ENCODE results near the gene ACAD10. TPM values are rescaled to one million over a fixed set of nuclear protein-coding genes. Genes with fewer than 3 reads are reported as not detected.
A peak's percentile ranks its signal among the peaks of the same experiment; 100 is the strongest.

Gene ACAD10
- total RNA-seq = 33.3 and 45.1 TPM in 2 replicates

DNA sequence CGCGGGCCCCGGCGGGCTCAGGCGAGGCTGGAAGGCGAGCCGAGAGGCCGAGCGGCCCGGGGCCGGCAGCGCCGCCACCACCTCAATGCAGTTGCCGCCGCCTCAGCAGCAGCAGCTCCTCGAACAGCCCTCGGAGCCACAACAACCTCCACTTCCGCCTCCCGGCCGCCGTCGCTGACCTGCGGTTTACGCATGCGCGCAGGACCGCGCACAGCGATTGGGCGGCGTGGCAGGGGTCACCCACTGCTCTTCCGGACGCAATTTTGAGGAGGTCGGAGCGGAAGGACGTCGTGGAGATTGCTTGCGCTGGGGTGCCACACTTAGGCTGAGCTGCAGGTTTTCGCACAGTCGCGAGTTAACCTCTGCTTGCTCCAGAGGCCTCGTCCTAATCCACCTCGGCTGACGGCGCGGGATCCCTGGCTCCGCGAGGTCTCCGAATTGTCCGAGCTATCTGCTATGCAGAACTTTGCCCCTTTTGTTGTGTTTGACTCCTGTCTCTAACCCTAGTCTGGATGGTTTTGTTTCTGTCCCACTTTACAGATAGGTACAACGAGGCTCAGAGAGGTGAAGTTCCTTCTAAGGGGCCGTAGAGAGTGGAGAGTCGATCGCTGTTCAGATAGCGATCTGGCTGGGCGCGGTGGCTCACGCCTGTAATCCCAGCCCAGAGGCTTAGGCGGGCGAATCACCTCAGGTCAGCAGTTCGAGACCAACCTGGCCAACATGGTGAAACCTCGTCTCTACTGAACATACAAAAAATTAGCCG is at the start of gene ACAD10, which contains the start of gene BRAP:
TSS of gene ACAD10 (plus strand) at position 243 of the 763 bp plus-strand sequence. CDS start 6,657 bp downstream, outside the sequence.
TSS of gene BRAP (minus strand) at position 146 of the 763 bp plus-strand sequence. CDS start 164 bp downstream, outside the sequence.
- Mint-ChIP-seq H3K36me3 (ENCODE audit: low read depth) (peaks cover 35% of the 10 kb centered on the region), H3K4me1 (peaks cover 41% of the 10 kb centered on the region), H3K27ac (peak within 1 kb of the TSS; percentile 95), H3K4me3 (peak within 1 kb of the TSS; percentile 93), H3K27me3 (no peaks in the 10 kb centered on the region), H3K9me3 (no peaks in the 10 kb centered on the region)
- CTCF ChIA-PET = interaction anchor here (0.8 to 1.1 kb wide), 2 partner anchors 127 to 289 kb away, joined by 4 to 5 read pairs; no protein-coding TSS in a partner anchor
- TF ChIP-seq, protein P1, sequence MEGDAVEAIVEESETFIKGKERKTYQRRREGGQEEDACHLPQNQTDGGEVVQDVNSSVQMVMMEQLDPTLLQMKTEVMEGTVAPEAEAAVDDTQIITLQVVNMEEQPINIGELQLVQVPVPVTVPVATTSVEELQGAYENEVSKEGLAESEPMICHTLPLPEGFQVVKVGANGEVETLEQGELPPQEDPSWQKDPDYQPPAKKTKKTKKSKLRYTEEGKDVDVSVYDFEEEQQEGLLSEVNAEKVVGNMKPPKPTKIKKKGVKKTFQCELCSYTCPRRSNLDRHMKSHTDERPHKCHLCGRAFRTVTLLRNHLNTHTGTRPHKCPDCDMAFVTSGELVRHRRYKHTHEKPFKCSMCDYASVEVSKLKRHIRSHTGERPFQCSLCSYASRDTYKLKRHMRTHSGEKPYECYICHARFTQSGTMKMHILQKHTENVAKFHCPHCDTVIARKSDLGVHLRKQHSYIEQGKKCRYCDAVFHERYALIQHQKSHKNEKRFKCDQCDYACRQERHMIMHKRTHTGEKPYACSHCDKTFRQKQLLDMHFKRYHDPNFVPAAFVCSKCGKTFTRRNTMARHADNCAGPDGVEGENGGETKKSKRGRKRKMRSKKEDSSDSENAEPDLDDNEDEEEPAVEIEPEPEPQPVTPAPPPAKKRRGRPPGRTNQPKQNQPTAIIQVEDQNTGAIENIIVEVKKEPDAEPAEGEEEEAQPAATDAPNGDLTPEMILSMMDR (IDR thresholded peaks at IDR 0.05) = no peak
- DNase-seq = peak; percentile 95
- intact Hi-C loops (cut with micrococcal nuclease) = loop anchor here (1.0 to 10.0 kb wide), 7 partner anchors 79 to 731 kb away; partner anchors contain the start of genes ALDH2, ATXN2, HECTD4 and MAPKAPK5
- POLR2A ChIA-PET = interaction anchor here (0.5 to 3.1 kb wide), 22 partner anchors 12 to 1606 kb away, joined by 3 to 20 read pairs (median 4); partner anchors contain the start of genes ARPC3, ATXN2, ERP29 and FAM216A
- ATAC-seq (ENCODE audit: low read depth) = peak; percentile 95

DNA sequence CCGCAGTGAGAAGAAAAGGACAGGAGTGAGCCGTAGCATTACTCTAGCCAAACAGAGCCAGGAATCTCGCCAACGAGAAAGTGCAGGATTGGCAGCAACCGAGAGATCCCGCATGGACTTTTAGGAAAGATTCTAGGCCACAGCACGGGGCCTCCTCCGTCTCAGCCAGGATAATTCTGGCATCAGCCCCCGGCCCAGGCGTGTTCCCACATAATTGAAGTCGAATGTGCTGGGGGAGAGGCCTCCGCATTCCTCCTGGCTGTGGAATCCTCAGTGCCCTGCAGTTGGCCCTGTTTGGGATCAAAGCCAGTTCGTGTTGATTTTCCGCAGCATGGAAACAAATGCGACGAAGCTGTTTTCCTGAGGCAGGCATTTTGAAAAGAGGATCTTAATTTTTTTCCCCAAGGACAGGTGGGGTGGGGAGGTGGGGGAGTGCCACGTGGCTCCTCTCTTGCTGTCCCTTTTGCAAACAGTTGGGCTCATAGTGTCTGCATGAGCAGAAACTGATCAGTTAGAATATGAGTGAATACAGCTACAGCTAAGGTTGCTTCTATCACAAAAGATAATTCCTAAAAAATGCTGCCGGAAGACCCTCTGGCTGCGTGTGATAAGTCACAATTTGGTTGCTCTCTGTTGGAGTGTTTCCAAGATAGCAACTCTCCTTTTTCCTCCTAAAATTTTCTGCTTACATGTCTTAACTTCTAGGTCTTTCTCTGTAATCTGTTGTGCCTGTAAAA is 49.5 kb upstream of the ACAD10 start:
- H3K9me3 Mint-ChIP-seq = no peaks in the 10 kb centered on the region
- peaks cover 3% of the 10 kb centered on the region for H3K4me1 Mint-ChIP-seq
- H3K4me3 Mint-ChIP-seq = no peak overlapping the region
- H3K36me3 Mint-ChIP-seq (ENCODE audit: low read depth) = peaks cover 12% of the 10 kb centered on the region
- H3K27ac Mint-ChIP-seq = no peak overlapping the region
- POLR2A ChIA-PET = no interaction called here
- TF ChIP-seq, protein P1 (IDR thresholded peaks at IDR 0.05) = no peak
- no peaks in the 10 kb centered on the region for H3K27me3 Mint-ChIP-seq
- DNase-seq (no peak), ATAC-seq (ENCODE audit: low read depth) (no peak)
- intact Hi-C loops (cut with micrococcal nuclease) = no loop called here
- CTCF ChIA-PET = no interaction called here

DNA sequence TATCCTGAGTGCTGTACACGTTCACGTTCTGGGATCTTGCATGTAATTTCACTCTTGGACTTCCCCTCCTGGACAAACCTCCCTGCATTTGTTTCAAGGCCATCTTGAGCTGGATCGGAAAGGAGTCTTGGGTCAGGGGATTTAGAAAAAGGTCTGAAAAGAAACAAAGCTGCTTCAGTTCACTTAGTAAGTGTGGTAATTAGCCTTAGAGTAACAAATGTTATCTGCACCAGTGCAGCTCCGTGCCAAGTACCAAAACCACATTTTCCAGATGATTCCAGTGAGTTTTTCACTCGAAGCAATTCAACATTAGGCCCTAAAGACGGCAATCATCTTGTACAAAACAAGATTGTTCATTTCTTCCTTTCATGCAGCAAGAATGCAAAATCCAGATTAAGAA is 47.3 kb upstream of the ACAD10 start:
- Mint-ChIP-seq H3K27ac (no peak overlapping the region), H3K27me3 (no peaks in the 10 kb centered on the region), H3K4me3 (no peak overlapping the region), H3K9me3 (no peaks in the 10 kb centered on the region), H3K36me3 (ENCODE audit: low read depth) (peaks cover 28% of the 10 kb centered on the region), H3K4me1 (peaks cover 3% of the 10 kb centered on the region)
- intact Hi-C loops (cut with micrococcal nuclease) = no loop called here
- ChIA-PET CTCF (no interaction called here), POLR2A (no interaction called here)
- TF ChIP-seq, protein P1 (IDR thresholded peaks at IDR 0.05) = no peak
- DNase-seq (no peak), ATAC-seq (ENCODE audit: low read depth) (no peak)

DNA sequence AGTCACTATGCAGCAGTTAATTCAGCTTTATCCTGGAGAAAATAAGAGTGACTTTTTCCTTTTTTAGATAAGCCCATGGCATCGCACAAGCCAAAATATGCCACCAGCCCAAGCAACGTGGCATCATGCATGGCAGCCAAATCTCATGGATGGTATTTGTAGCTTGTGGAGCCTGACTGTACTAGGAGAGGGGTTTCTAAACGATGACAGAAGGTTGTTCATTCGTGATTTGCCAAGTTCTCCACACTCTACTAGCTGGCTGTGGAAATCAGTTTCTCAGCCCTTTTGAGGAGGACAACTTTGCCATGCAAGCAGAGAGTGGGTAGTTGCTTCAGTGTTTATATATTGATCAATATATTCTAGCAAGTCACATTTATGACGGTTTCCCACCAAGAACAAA is 45.3 kb upstream of the ACAD10 start:
- Mint-ChIP-seq H3K4me1 (peaks cover 2% of the 10 kb centered on the region), H3K27me3 (no peaks in the 10 kb centered on the region), H3K4me3 (no peak overlapping the region), H3K36me3 (ENCODE audit: low read depth) (peaks cover 45% of the 10 kb centered on the region), H3K9me3 (no peaks in the 10 kb centered on the region), H3K27ac (no peak overlapping the region)
- TF ChIP-seq, protein P1 (IDR thresholded peaks at IDR 0.05) = no peak
- POLR2A ChIA-PET = no interaction called here
- DNase-seq (no peak), ATAC-seq (ENCODE audit: low read depth) (no peak)
- intact Hi-C loops (cut with micrococcal nuclease) = no loop called here
- CTCF ChIA-PET = no interaction called here

Measured in activated B cell treated with CpG ODN at 0.5 μM for 24 hours (primary cell).